Activated gamma-delta T cell (primary cell): Measurements from ENCODE around the gene LSM2.

ENCODE experiments used
- DNase-seq: peaks from one replicate; lab custom pipeline; 2025; lab: John Stamatoyannopoulos, UW

Gene LSM2

DNA sequence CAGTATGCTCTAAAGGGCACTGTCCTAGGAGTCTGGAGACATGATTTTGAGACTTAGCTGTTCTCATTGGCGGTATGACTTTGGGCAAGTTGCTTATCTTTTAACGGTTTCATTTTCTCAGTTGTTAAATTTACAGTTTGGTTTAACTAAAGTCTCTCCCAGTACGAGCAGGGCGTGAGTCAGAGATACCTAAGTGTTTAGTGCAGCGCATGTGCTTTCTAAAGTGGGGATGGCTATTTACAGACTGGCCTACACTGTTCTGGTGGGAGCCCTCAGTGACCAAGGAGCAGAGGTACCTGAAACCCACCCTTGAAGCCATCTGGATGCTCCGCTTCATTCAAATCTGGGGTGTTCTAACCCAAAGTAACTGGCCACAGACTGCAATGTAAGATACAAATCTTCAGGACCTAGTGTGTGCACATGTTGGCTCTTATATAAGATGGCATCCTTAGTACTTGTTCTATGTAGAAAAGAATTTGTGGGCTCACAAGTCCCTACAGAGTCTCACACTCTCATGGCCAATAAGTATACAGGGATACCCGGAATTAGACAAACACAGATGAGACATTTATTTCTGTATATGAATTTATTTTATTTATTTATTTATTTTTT is 56.2 kb downstream of the LSM2 start:
- DNase-seq: no peak

DNA sequence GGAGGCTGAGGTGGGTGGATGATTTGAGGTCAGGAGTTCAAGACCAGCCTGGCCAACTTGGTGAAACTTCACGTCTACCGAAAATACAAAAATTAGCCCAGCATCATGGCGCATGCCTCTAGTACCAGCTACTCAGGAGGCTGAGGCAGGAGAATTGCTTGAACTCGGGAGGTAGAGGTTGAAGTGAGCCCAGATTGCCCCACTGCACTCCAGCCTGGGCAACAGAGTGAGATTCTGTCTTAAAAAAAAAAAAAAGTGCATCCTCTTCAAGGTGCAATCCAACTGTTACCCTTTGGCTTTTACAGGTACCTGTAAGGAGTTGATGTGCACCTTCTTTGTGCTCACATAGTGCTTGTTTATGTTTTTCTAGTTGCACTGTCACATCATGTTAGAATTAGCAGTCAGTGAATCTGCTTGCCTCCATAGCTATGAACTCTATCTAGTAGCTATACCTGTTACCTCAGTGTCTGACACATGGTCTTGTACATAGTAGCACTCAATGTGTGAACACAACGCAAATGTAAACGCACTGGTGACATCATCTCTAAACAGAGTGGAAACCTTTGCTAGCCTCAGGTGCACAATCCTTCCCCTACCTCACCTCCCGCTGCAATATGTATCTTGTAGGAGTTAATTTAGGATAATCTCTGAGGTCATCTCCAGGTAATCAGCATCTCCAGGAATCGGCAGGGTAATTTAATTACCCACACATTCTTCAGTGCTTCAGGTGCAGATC is 57.3 kb downstream of the LSM2 start:
- no peak for DNase-seq
